A549 (cell line): ENCODE results near the gene MNX1. TPM values are rescaled to one million over a fixed set of nuclear protein-coding genes. Genes with fewer than 3 reads are reported as not detected.

Source experiments
- ATAC-seq, 2 experiments: fragments of 200-7000 bp in 1 of 2; fragments of >200 bp in 1 of 2; cut with Nextera tagmentation in 1 of 2; cut with Tn5 transposase in 1 of 2; 3 replicates each; pipeline versions ENCODE4 v1.8.0 to v1.9.1; 2018 to 2020; ENCODE audit warnings: mild to moderate bottlenecking in 1 of 2, moderate library complexity in 1 of 2
- CTCF ChIA-PET: fragments of 300-600 bp; sonication (Branson Sonifier 250); formaldehyde crosslinking; extraction: SDS; loops from one replicate; lab custom pipeline; 2021; ENCODE audit warnings: antibody characterized with exemption, inconsistent platforms; lab: Yijun Ruan, JAX
- POLR2A ChIA-PET: fragments of 350-600 bp; formaldehyde crosslinking; extraction: SDS; loops from one replicate; lab custom pipeline; 2021; ENCODE audit warnings: antibody characterized with exemption, inconsistent platforms; lab: Yijun Ruan, JAX
- DNase-seq, 2 experiments: peaks; one replicate each; pipeline versions ENCODE4 v3.0.0 to v3.0.0-alpha.2; 2011 to 2016; ENCODE audit warnings: low read depth in 1 of 2, low spot score in 1 of 2
- FAIRE-seq: peaks from 2 replicates; lab custom pipeline; 2011; peaks lifted over from hg19 to GRCh38; lab: Jason Lieb, UNC
- H3K27ac ChIP-seq, 2 experiments: fragments of >200 bp; sonication (Bioruptor Twin); formaldehyde crosslinking; 3 replicates each; pipeline ENCODE4 v1.5.1; 2016 to 2017
- H3K4me1 ChIP-seq: fragments of >200 bp; sonication (Bioruptor Twin); formaldehyde crosslinking; 3 replicates; pipeline ENCODE4 v1.6.1; 2016
- H3K4me2 ChIP-seq: fragments of >200 bp; sonication (Bioruptor Twin); formaldehyde crosslinking; 3 replicates; pipeline ENCODE4 v1.6.1; 2016
- H3K4me3 ChIP-seq: fragments of >200 bp; sonication (Bioruptor Twin); formaldehyde crosslinking; 3 replicates; pipeline ENCODE4 v1.5.1; 2016
- H3K9me3 ChIP-seq: fragments of >200 bp; sonication (Bioruptor Twin); formaldehyde crosslinking; 3 replicates; pipeline ENCODE4 v1.6.1; 2016
- CBX8 ChIP-seq: fragments of 200-600 bp; sonication (generic); IDR thresholded peaks from 2 replicates; pipeline ENCODE4 v1.6.1; 2016
- CEBPB ChIP-seq, 2 experiments: fragments of >200 bp in 1 of 2; sonication (Bioruptor Twin) in 1 of 2; formaldehyde crosslinking in 1 of 2; IDR thresholded peaks; 2 replicates each; pipeline ENCODE4 v1.6.1; 2012 to 2016
- CHD2 ChIP-seq: fragments of 150-350 bp; IDR thresholded peaks from 2 replicates; pipeline ENCODE4 v1.6.1; 2014; ENCODE audit warnings: low read length; ENCODE audit not compliant: partially characterized antibody
- CHD4 ChIP-seq: fragments of 200-600 bp; sonication (generic); IDR thresholded peaks from 2 replicates; pipeline ENCODE4 v1.6.1; 2016; ENCODE audit warnings: antibody characterized with exemption, mild to moderate bottlenecking, borderline replicate concordance
- E2F6 ChIP-seq: IDR thresholded peaks from 2 replicates; pipeline ENCODE4 v1.6.1; 2012; ENCODE audit warnings: low read depth, borderline replicate concordance
- EHMT2 ChIP-seq: fragments of 200-600 bp; sonication (generic); IDR thresholded peaks from 2 replicates; pipeline ENCODE4 v1.6.1; 2016; ENCODE audit warnings: antibody characterized with exemption, low read depth, mild to moderate bottlenecking, moderate library complexity
- EP300 ChIP-seq, 2 experiments: fragments of >200 bp; sonication (Bioruptor Twin); formaldehyde crosslinking; IDR thresholded peaks; 2 replicates in 1 of 2; 3 replicates in 1 of 2; pipeline ENCODE4 v1.6.1; 2016 to 2017
- ESRRA ChIP-seq: fragments of 150-350 bp; IDR thresholded peaks from 2 replicates; pipeline ENCODE4 v1.6.1; 2014; ENCODE audit warnings: mild to moderate bottlenecking, low read length, borderline replicate concordance
- FOSB ChIP-seq: fragments of 250-450 bp; sonication (Bioruptor Pico); IDR thresholded peaks from 2 replicates; pipeline ENCODE4 v1.5.0; 2020; ENCODE audit warnings: mild to moderate bottlenecking, moderate library complexity
- FOSL2 ChIP-seq, 2 experiments: fragments of 450-650 bp in 1 of 2; fragments of >200 bp in 1 of 2; sonication (Bioruptor Twin) in 1 of 2; formaldehyde crosslinking; IDR thresholded peaks; 2 replicates each; pipeline versions ENCODE4 v1.5.0 to v1.6.1; 2016 to 2020; ENCODE audit warnings: mild to moderate bottlenecking in 1 of 2, moderate library complexity in 1 of 2
- HDAC2 ChIP-seq: fragments of 200-600 bp; sonication (generic); IDR thresholded peaks from 2 replicates; pipeline ENCODE4 v1.6.1; 2016
- HOXA7 ChIP-seq: fragments of 250-450 bp; sonication (Bioruptor Pico); IDR thresholded peaks from 2 replicates; pipeline ENCODE4 v1.5.0; 2020; ENCODE audit warnings: mild to moderate bottlenecking, moderate library complexity
- HOXB13 ChIP-seq: fragments of 250-450 bp; sonication (Bioruptor Pico); IDR thresholded peaks from 2 replicates; pipeline ENCODE4 v1.5.0; 2020; ENCODE audit warnings: low read depth, mild to moderate bottlenecking, moderate library complexity
- JUN ChIP-seq, 2 experiments: fragments of >200 bp; sonication (Bioruptor Twin); formaldehyde crosslinking; IDR thresholded peaks; 2 replicates in 1 of 2; 3 replicates in 1 of 2; pipeline ENCODE4 v1.6.1; 2016 to 2017
- KDM1A ChIP-seq: fragments of 200-600 bp; sonication (generic); IDR thresholded peaks from 2 replicates; pipeline ENCODE4 v1.6.1; 2016; ENCODE audit warnings: low read depth, mild to moderate bottlenecking
- MYC ChIP-seq: IDR thresholded peaks from 2 replicates; pipeline ENCODE4 v1.6.1; 2012; ENCODE audit warnings: mild to moderate bottlenecking, inconsistent platforms, low read length, improper control_type of control experiment, borderline replicate concordance
- NFE2L2 ChIP-seq: fragments of 150-350 bp; conservative IDR thresholded peaks from 2 replicates; pipeline ENCODE4 v1.6.1; 2014; ENCODE audit warnings: low read length
- NPAS2 ChIP-seq: fragments of 250-450 bp; sonication (Bioruptor Pico); IDR thresholded peaks from 2 replicates; pipeline ENCODE4 v1.8.0; 2022; ENCODE audit warnings: mild to moderate bottlenecking, moderate library complexity, borderline replicate concordance
- POLR2A ChIP-seq: IDR thresholded peaks from 2 replicates; pipeline ENCODE4 v1.6.1; 2012; ENCODE audit warnings: mild to moderate bottlenecking, low read length
- RARB ChIP-seq: fragments of 250-450 bp; sonication (Bioruptor Pico); IDR thresholded peaks from 2 replicates; pipeline ENCODE4 v1.8.0; 2021; ENCODE audit warnings: mild to moderate bottlenecking, moderate library complexity
- RNF2 ChIP-seq: fragments of 200-600 bp; sonication (generic); IDR thresholded peaks from 2 replicates; pipeline ENCODE4 v1.6.1; 2016; ENCODE audit warnings: low read depth, mild to moderate bottlenecking, antibody characterized with exemption, moderate library complexity, borderline replicate concordance
- SREBF2 ChIP-seq: fragments of 450-650 bp; IDR thresholded peaks from 2 replicates; pipeline ENCODE4 v1.6.1; 2014; ENCODE audit warnings: mild to moderate bottlenecking, moderate library complexity
- TFCP2L1 ChIP-seq: fragments of 250-450 bp; sonication (Bioruptor Pico); IDR thresholded peaks from 2 replicates; pipeline ENCODE4 v1.5.0; 2021; ENCODE audit warnings: mild to moderate bottlenecking
- ZC3H11A ChIP-seq: fragments of 450-650 bp; IDR thresholded peaks from 2 replicates; pipeline ENCODE4 v1.6.1; 2014; ENCODE audit warnings: antibody characterized with exemption, mild to moderate bottlenecking
- ZNF302 ChIP-seq: fragments of 250-450 bp; sonication (Bioruptor Pico); IDR thresholded peaks from 2 replicates; pipeline ENCODE4 v1.9.0; 2021; ENCODE audit warnings: inconsistent platforms, mild to moderate bottlenecking, moderate library complexity
- WGBS: methylation state at CpG from one replicate; pipeline ENCODE4 v1.1.6; 2017; ENCODE audit errors: missing lambda C conversion rate; 5-methylcytosine and 5-hydroxymethylcytosine counted together
- polyA plus RNA-seq, 4 experiments: library from polyadenylated mRNA; depleted of rRNA in 3 of 4; stranded (reverse); fragments of >200 nt; fragmentation: RNase III in 1 of 4; extraction: RNeasy Plus Mini Kit Qiagen cat#74134 plus additional on column Dnase treatment in 1 of 4; gene quantifications; 2 replicates in 3 of 4; 3 replicates in 1 of 4; pipeline ENCODE4 v1.2.3, GENCODE V29; 2011 to 2017
- TF ChIP-seq, protein P1 (sequence below): fragments of 450-650 bp; IDR thresholded peaks from 2 replicates; pipeline ENCODE4 v1.6.1; 2014; ENCODE audit warnings: antibody characterized with exemption

The MNX1 gene
- polyA plus RNA-seq, 2 of the 4 experiments (the other 2 are of a cell fraction): 0.70 to 4.5 TPM

DNA sequence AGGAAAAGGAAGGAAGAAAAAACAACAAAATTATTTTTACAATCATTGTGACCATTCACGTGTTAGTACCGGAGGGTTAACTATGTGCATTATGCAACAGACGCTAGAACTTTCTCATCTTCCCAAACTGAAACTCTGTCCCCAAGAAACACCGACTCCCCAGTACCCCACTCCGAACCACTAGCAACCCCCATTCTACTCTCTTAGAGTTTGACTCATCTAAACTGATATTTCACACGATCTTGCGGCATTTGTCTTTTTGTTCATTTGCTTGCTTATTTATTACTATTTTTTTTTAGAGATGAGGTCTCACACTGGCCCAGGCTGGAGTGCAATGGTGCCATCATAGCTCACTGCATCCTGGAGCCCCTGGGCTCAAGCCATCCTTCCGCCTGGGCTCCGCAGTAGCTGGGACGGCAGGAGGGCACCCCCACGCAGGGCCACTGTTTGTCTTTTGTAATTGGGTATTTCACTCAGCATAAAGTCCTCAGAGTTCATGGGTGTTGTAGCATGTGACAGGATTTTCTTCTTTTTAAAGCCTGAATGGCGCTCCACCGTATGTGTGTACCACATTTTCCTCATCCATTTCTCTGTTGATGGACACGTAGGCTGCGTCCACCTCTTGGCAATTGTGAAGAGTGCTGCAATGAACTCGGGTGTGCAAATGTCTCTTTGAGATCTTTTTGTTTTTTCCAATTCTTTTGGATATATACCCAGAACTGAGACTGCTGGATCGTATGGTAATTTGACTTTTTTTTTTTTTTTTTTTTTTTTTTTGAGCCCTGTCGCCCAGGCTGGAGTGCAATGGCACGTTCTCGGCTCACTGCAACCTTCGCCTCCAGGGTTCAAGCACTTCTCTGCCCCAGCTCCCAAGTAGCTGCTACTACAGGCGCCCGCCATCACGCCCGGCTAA lies 9.5 kb downstream of the MNX1 start:
- WGBS: 86% methylated on average over 25 of the region's 25 CpGs
- H3K9me3 ChIP-seq: no peaks in the 10 kb centered on the region
- TF ChIP-seq JUN (IDR thresholded peaks at IDR 0.05) (no peak), EHMT2 (no peak), CEBPB (IDR thresholded peaks at IDR 0.05) (peak; percentile 14 to 43; a peak in 1 of 4 replicates)
- TF ChIP-seq, all 56 proteins: peak for 1
- peaks cover 7% of the 10 kb centered on the region; the same call in 2 of the 3 replicates for H3K4me1 ChIP-seq
- ChIA-PET POLR2A (no interaction called here), CTCF (interaction anchor here (1.0 to 1.2 kb wide), 3 partner anchors 13 to 273 kb away, joined by 3 read pairs; no protein-coding TSS in a partner anchor)
- ATAC-seq (peak in 1 of 2 experiments; percentile 30; a peak in 2 of 6 replicates), DNase-seq (no peak), FAIRE-seq (no peak)
- H3K27ac ChIP-seq: peak overlapping the region; percentile 75 to 95
- peak overlapping the region; percentile 77 for H3K4me3 ChIP-seq
- H3K4me2 ChIP-seq: peak overlapping the region; percentile 93

- DNase-seq (no peak), ATAC-seq (peak; percentile 38 to 47; a peak in 4 of 6 replicates), FAIRE-seq (no peak)
- Histone ChIP-seq H3K4me3 (peak overlapping the region; percentile 77), H3K9me3 (no peaks in the 10 kb centered on the region), H3K4me1 (peaks cover 7% of the 10 kb centered on the region; the same call in 2 of the 3 replicates), H3K27ac (peak overlapping the region; percentile 75 to 95), H3K4me2 (peak overlapping the region; percentile 93)
- ChIA-PET CTCF (interaction anchor here (1.0 to 1.2 kb wide), 3 partner anchors 12 to 274 kb away, joined by 3 read pairs; no protein-coding TSS in a partner anchor), POLR2A (no interaction called here)
- no peak for TF ChIP-seq ZNF302 (CRISPR knock-in tag)
- TF ChIP-seq JUN (IDR thresholded peaks at IDR 0.05): peak in 1 of 2 experiments; percentile 22; a peak in 1 of 5 replicates
- 7% methylated on average over 16 of the region's 75 CpGs for WGBS
These were observed 10.3 kb downstream of the MNX1 start for GRCh38 chr7:156999958-157000726.

GRCh38 chr7:156998988-156999957 lies 11.2 kb downstream of the MNX1 start:
- no peak; a peak in 2 of 6 replicates for ATAC-seq
- CTCF ChIA-PET: interaction anchor here (1.1 kb wide), 1 partner anchor 14 kb away, joined by 3 read pairs; no protein-coding TSS in a partner anchor

GRCh38 chr7:156994417-156994816 lies 16.0 kb downstream of the MNX1 start:
- H3K4me2 ChIP-seq: no peak overlapping the region
- DNase-seq: no peak
- no peak for FAIRE-seq
- 89% methylated on average over 8 of the region's 8 CpGs for WGBS
- H3K27ac ChIP-seq: no peak overlapping the region
- no peak overlapping the region for H3K4me3 ChIP-seq
- no peaks in the 10 kb centered on the region for H3K4me1 ChIP-seq
- ATAC-seq: no peak
- CTCF ChIA-PET: no interaction called here
- POLR2A ChIA-PET: no interaction called here
- H3K9me3 ChIP-seq: no peaks in the 10 kb centered on the region
- TF ChIP-seq HOXB13 (CRISPR knock-in tag) (no peak), POLR2A (no peak), NPAS2 (no peak), RNF2 (no peak), ZC3H11A (no peak), HDAC2 (no peak), RARB (no peak), CBX8 (no peak), CHD2 (no peak), EP300 (IDR thresholded peaks at IDR 0.05) (no peak), TFCP2L1 (CRISPR knock-in tag) (no peak), NFE2L2 (no peak), KDM1A (no peak), SREBF2 (no peak), ESRRA (no peak), CHD4 (no peak), MYC (no peak)
- TF ChIP-seq, protein P1, sequence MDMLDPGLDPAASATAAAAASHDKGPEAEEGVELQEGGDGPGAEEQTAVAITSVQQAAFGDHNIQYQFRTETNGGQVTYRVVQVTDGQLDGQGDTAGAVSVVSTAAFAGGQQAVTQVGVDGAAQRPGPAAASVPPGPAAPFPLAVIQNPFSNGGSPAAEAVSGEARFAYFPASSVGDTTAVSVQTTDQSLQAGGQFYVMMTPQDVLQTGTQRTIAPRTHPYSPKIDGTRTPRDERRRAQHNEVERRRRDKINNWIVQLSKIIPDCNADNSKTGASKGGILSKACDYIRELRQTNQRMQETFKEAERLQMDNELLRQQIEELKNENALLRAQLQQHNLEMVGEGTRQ: no peak

More at GRCh38 chr7:156998988-156999957, 11.2 kb downstream of the MNX1 start:
- Histone ChIP-seq H3K27ac (peak overlapping the region; percentile 75 to 95), H3K4me2 (peak overlapping the region; percentile 93), H3K4me1 (peaks cover 7% of the 10 kb centered on the region; the same call in 2 of the 3 replicates), H3K4me3 (peak overlapping the region; percentile 77)
- FAIRE-seq (no peak), DNase-seq (no peak)
- POLR2A ChIA-PET: no interaction called here
- WGBS: 87% methylated on average over 21 of the region's 57 CpGs
- TF ChIP-seq E2F6: no peak
- no peak for TF ChIP-seq FOSL2 (IDR thresholded peaks at IDR 0.05)
- TF ChIP-seq FOSL2 (CRISPR knock-in tag; IDR thresholded peaks at IDR 0.05): no peak
- TF ChIP-seq FOSB (CRISPR knock-in tag): no peak
- no peak for TF ChIP-seq HOXB13 (CRISPR knock-in tag)
- TF ChIP-seq HOXA7 (CRISPR knock-in tag): no peak
- TF ChIP-seq, all 56 proteins: peak for 0
- no peaks in the 10 kb centered on the region for H3K9me3 ChIP-seq
